GM19238 (cell line): ENCODE data around the gene CLOCK.

Source experiments
- DNase-seq: peaks from one replicate; pipeline ENCODE4 v3.0.0; 2011; ENCODE audit warnings: low spot score; ENCODE audit not compliant: insufficient read length

CLOCK gene

DNA sequence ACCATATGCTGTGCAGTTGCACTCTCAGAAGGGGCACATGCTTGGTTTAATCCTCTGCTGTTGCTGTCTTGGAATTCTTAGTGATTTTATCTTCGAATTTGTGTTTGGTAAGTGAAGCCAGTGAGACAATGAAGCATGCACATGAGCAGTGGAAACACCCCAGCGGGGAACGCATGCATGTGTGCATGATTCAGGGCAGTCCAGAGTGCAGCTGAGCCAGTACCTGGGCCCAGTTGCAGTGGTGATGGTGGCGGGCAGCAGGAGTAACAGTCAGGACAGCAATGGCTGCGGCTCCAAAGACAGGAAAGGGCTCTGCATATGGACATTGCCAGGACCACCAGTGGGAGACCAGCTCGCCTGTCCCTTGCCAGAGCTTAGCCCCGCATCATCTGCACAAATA, 165.2 kb downstream of the CLOCK start:
- no peak for DNase-seq

DNA sequence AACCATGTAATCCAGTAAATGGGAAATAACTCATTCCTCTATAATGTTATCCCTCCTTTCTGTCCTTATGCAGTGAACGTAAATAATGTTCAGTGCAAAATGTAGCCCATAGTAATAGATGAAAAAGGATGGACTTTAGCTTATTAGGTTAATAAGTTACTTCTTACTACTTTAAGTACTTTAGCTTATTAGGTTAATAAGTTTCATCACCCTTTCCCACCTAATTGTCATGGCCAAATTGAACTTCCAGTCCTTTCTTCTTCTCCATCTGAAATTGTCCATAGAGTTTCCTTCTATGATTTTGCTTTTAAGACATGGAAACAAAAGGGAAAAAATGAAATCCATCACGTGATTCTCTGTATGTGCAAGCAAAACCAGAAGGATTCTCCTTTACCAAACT, 166.1 kb downstream of the CLOCK start:
- no peak for DNase-seq

DNA sequence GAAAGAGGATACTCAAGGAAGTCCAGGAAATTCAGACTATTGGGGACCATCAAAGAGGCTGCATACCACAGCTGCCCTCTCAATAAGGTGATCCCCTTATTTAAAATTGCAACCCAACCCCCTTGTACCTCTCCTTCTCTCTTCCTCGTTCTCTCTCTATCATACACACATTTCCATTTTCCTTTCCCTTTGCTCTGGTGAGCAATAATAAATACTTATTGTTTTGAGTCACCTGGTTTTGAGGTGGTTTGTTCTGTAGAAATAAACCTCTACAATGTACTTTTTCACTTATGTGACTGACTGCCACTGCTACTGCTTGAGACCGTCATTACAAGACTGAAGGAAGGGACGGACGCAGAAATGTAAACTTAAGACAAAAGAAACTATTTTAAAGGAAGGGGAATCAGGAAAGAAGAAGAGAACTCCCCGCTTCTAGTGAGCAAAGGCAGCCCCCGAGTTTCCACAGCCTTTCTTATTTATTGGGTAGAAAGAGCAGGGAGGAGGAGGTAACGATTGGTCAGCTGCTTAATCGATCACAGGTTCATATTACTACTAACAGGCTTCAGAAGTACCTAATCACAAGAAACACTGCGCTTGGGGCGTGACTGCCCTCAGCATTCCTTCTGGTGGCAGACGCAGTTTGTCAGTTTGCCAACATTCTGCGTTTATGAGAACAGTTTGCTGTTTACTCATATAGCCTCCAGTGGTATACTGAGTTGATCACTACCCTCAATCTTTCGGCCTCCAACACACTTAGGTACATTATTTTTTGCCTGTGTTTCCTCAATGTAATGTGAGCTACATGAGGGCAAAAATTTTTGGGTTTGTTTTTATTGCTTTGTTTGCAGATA, 167.9 kb downstream of the CLOCK start:
- DNase-seq = no peak
